ENCODE measurements around the gene CABP7.
A peak's percentile ranks its signal among the peaks of the same experiment; 100 is the strongest.

Gene CABP7

DNA sequence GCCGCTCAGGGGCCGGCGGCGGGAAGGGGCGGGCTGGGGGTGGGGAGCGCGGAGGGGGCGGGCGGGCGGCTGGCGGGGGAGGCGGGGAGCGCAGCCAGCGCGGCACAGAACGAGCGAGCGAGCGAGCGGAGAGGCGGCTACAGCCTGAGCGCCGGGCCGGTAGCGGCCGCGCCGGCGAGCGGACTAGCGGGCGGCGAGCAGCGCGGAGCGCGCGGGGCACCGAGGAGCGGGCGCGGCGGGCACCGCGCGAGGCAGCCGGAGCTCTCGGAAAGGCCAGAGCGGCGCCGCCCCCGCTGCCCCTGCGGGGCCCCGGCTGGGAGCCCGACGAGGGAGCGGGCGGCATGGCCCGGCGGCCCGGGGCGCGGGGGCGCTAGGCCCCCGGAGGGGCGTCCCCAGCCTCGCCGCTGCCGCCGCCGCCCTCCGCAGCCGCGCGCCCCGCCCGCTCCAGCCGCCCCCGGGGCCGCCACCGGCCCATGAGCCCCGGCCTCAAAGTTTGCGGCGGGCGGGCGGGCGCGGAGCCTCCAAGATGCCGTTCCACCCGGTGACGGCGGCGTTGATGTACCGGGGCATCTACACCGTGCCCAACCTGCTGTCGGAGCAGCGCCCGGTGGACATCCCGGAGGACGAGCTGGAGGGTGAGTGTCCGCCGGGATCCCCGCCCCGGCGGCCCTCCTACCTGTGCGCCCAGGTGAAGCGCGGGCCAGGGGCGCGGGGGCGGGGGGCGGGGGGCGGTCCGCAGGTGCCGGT lies at the start of gene CABP7:
Gene CABP7 (plus strand): TSS at position 105 of the 747 bp plus-strand sequence. CDS start 422 bp downstream, at position 527.
- DNase-seq: no peak

DNA sequence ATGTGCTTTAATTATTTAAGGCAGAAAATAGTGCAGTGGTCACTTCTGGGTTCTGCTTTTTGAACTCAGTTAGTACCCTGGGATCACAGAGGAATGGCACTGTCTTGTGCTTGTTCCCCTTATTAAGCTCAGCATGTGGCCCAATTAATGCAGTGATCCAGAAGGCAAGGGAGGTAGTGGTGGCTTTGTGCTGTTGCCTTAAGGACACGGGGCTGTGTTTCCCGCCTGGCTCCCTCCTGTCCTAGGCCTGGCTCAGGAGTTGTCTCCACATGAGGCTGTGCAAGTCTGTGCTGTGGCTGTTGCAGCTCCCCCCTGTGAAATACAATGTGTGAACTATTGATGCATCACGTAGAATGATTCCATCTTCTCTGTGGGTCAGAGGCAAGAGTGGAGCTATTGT lies 49.2 kb upstream of the CABP7 start:
- DNase-seq: peak in 1 of 14 donors; percentile 57

DNA sequence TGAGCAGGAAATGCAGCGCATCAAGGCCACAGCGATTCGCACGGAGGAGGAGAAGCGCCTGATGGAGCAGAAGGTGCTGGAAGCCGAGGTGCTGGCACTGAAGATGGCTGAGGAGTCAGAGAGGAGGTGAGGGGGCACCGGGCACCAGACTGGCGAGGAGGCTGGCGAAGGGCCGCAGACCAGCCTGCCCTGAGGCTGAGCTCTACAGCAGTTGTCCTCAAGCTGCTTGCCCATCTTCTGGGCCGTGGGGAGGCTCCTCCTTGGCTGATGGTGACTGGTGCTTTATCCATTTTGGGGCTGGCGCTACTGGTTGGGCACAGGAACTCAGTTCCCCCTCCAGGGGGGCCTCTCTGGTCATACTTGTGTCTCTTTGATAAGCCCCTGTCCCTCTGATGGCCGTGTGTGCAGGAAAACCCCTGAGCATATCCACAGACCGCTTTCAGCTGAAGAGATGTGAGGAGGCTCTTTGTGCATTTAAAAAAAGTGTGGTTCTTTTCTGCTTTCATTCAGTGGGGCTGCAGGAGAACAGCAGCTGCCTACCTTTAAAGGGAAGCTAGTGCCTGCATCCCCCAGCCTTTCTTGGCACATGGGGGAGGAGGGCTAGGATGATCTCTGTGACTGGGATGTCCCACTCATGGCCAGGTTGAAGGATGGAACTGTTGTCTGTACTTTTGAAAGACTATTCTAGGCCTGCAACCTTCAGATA lies 46.3 kb upstream of the CABP7 start:
- no peak for DNase-seq

- DNase-seq: no peak
Observed at GRCh38 chr22:29674121-29674520, 45.7 kb upstream of the CABP7 start.

DNA sequence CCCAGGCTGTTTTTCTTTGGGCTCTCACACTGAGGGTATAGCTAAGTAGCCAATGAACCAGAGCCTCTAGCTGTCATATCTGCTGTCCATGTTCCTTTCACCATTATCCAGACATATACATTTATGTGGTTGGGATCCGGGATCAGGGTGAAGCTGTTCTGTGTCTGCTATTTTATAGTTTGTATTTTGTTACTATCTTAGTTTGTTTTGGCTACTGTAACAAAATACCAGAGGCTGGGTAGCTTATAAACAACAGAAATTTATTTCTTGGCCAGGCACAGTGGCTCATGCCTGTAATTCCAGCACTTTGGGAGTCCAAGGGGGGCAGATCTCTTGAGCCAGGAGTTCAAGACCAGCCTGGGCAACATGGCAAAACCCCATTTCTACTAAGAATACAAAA lies 40.5 kb upstream of the CABP7 start:
- no peak for DNase-seq

GRCh38 chr22:29683536-29683935 lies 36.3 kb upstream of the CABP7 start:
- no peak for DNase-seq

DNA sequence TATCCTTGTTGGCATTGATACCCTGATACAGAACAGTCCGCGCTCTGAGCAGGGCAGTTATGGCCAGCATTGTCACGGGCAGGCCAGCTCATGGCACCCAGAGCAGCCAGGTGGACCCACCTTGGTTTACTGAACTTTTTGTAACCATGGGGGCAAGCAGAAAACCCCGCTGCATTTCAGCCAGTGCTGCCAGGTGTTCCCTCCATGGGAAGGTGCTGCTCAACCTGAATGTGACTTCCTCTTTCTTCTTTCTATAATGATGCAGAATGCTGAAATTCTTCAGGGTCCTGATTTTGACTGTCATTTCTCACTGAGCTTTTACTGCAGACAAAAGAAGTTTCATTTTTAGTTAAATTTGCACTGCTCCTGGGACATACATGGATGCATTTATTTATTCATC lies 35.6 kb upstream of the CABP7 start:
- no peak for DNase-seq

- no peak for DNase-seq
Observed at GRCh38 chr22:29689206-29689879, 30.5 kb upstream of the CABP7 start.

- DNase-seq: peak in 11 of 14 donors; percentile 18 to 77 (median 62)
Observed at GRCh38 chr22:29689880-29690213, 30.0 kb upstream of the CABP7 start.

- DNase-seq: no peak
Observed at GRCh38 chr22:29690476-29690875, 29.3 kb upstream of the CABP7 start.

GRCh38 chr22:29691636-29692326 lies 28.0 kb upstream of the CABP7 start:
- peak in 1 of 14 donors; percentile 63 for DNase-seq

GRCh38 chr22:29692327-29692640 lies 27.5 kb upstream of the CABP7 start:
- DNase-seq: peak in 1 of 14 donors; percentile 74

GRCh38 chr22:29693161-29693560 lies 26.6 kb upstream of the CABP7 start:
- DNase-seq: peak in 1 of 14 donors; percentile 13

- no peak for DNase-seq
Observed at GRCh38 chr22:29693671-29694070, 26.1 kb upstream of the CABP7 start.

GRCh38 chr22:29695129-29695926 lies 24.5 kb upstream of the CABP7 start:
- DNase-seq: peak in 9 of 14 donors; percentile 16 to 53 (median 35)

DNA sequence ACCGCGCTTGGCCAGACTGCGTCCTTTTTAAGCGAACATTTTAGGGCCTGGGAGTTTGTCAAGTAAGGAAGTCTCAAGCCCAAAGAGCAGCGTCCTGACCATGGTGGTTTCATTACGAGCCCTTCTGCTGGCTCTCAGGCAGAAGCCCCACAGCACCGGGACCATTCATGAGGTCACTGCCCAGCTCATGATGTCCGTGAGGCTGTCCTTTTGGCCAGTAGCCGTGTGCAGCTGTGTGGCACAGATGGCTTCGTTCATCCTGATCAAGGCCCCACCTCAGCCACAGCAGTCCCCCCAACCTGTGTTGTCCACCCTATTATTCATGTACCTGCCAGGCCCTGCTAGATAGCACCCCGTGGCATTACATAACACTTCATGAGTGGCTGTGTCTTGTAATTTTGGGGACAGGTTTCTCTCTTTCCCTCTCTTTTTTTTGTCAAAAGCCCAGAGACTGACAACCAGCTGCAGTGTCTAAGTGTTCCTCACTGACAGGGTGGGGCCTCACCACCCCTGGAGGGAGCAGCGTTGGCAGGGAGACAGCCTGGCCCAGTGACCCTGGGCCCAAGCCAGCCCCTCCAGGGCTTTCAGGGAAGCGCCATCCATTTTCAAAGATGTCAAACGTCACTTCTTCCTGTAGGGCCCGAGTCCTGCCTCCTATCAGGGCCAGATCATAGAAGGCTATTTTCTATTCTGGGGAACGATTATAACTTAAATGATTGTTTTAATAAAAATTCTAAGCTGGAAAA lies 21.8 kb upstream of the CABP7 start:
- peak in 1 of 14 donors; percentile 47 for DNase-seq

GRCh38 chr22:29700206-29700899 lies 19.4 kb upstream of the CABP7 start:
- DNase-seq: peak in 2 of 14 donors; percentile 52 to 65

GRCh38 chr22:29700900-29701154 lies 19.0 kb upstream of the CABP7 start:
- DNase-seq: peak in 2 of 14 donors; percentile 43 to 52

DNA sequence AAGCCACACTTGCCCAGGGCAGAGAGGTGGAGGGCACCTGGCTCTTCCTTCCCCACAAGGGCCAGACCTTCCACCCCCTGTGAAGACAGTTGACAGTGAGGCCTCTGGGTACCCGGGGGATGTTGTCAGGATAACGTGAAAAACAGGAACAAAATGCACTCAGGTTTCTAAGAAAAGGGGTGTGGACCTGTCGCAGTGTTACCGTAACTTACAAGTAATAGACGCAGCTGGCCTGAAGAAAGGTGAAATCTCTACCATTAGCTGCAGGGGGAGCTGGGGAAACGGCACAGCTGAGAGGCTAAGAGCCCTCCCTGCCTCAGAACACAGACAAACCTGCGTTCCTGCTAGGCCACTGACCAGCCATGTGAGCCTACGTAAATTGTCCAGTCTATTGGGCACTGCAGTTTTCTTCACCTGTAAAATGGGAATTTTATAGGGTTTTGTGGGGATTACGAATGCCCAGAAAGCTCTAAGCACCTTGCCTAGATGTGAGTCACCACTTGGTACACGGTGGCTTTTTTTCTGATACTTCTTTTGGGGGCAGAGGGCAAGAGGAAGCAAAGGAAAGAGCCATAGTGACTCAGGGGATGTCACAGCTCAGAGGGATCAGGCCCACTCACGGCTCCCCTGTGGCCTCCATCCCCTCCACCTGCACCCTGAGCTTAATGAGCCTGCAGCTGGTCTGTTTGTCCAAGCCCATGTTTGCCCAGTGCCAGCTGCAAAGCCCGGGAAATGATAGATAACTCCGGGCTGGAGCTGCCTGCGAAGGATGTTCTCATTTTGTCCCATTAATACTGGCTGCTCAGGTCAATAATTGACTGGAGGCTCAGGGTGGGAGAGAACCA lies 18.4 kb upstream of the CABP7 start:
- no peak for DNase-seq

Measured in C1 segment of cervical spinal cord (tissue), 14 donors.